HFF-Myc (cell line): ENCODE results near the gene MREG.
"Not testable (repeated sequence)": the region's sequence is repeated elsewhere in the genome, so short reads cannot be mapped to it uniquely, and the experiment has no call there.

ENCODE experiments used
- DNase-seq: peaks from one replicate; pipeline ENCODE4 v3.0.0-alpha.2; 2011; ENCODE audit warnings: low read depth; ENCODE audit errors: extremely low read depth
- H3K4me3 ChIP-seq: replicated peaks from 2 replicates; pipeline ENCODE4 v1.5.1; 2011; ENCODE audit warnings: low read depth, mild to moderate bottlenecking, control low read depth, low read length
- CTCF ChIP-seq: IDR thresholded peaks from 2 replicates; pipeline ENCODE4 v1.5.1; 2012; ENCODE audit warnings: mild to moderate bottlenecking, low read depth, low read length, control low read depth; ENCODE audit errors: missing control alignments

MREG gene

GRCh38 chr2:215997219-215997618, 16.1 kb downstream of the MREG start:
- no peak for TF ChIP-seq CTCF
- no peak overlapping the region for H3K4me3 ChIP-seq
- no peak for DNase-seq

GRCh38 chr2:215994911-215995310, 18.4 kb downstream of the MREG start:
- TF ChIP-seq CTCF, result no peak
- H3K4me3 ChIP-seq, result no peak overlapping the region
- DNase-seq, result no peak

GRCh38 chr2:215988556-215989207, 24.7 kb downstream of the MREG start:
- not testable (repeated sequence) for H3K4me3 ChIP-seq, DNase-seq

- no peak overlapping the region for H3K4me3 ChIP-seq
- no peak for DNase-seq
- no peak for TF ChIP-seq CTCF
These were observed 28.1 kb downstream of the MREG start for GRCh38 chr2:215985257-215985656.

- no peak for DNase-seq
- TF ChIP-seq CTCF, result no peak
These were observed 28.7 kb downstream of the MREG start for GRCh38 chr2:215984661-215985060.

GRCh38 chr2:215983581-215984351, 29.6 kb downstream of the MREG start:
- no peak overlapping the region for H3K4me3 ChIP-seq
- peak; percentile 44 for DNase-seq
- TF ChIP-seq CTCF, result no peak

More at GRCh38 chr2:215984661-215985060, 28.7 kb downstream of the MREG start:
- no peak overlapping the region for H3K4me3 ChIP-seq

GRCh38 chr2:215982465-215982875, 30.9 kb downstream of the MREG start:
- no peak overlapping the region for H3K4me3 ChIP-seq
- DNase-seq, result no peak
- no peak for TF ChIP-seq CTCF
